22Rv1 (cell line): ENCODE measurements around the gene SLC4A2.

ENCODE experiments used
- CTCF ChIP-seq: fragments of 450-650 bp; IDR thresholded peaks from 2 replicates; pipeline ENCODE4 v1.5.1; 2017; ENCODE audit warnings: mild to moderate bottlenecking
- ZFX ChIP-seq: fragments of 450-650 bp; IDR thresholded peaks from 2 replicates; pipeline ENCODE4 v1.6.1; 2017; ENCODE audit warnings: antibody characterized with exemption, borderline replicate concordance

GRCh38 chr7:151115836-151116418 lies 56.5 kb downstream of the SLC4A2 start:
- TF ChIP-seq CTCF = no peak
- no peak for TF ChIP-seq ZFX
